GM23248 (cell line): ENCODE results near the gene NDNF.

Source experiments
- EZH2 ChIP-seq: fragments of 200-600 bp; sonication (generic); IDR thresholded peaks from 2 replicates; pipeline ENCODE4 v1.6.1; 2018; ENCODE audit warnings: antibody characterized with exemption, mild to moderate bottlenecking; ENCODE audit not compliant: insufficient read depth, poor library complexity, severe bottlenecking
- EZH2phosphoT487 ChIP-seq: fragments of 200-600 bp; sonication (generic); IDR thresholded peaks from 2 replicates; pipeline ENCODE4 v1.6.1; 2018; ENCODE audit warnings: antibody characterized with exemption, moderate library complexity, mild to moderate bottlenecking, low read depth; ENCODE audit not compliant: insufficient read depth

DNA sequence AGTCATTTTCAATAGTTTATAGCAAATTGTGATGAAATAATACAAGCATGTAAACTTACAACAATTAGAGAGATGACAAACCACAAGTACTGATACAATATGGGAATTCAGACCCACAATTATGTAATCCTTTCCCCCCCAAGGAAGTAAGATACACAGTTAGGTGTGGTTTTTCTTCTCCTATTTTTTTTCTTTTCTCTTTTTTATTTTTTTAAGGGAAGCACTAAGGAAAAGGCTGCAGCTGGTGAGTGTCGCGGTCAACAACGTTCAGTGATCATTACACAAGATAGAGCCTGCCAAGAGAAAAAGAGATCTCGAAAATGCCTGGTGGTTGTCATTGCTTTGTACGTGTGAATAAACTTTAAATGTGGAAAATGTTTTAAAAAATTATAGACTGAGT, 9.8 kb downstream of the NDNF start:
- TF ChIP-seq EZH2, result no peak
- TF ChIP-seq EZH2phosphoT487, result no peak
